Endothelial cell of umbilical vein (primary cell): ENCODE results near the gene ALDOA. TPM values are rescaled to one million over a fixed set of nuclear protein-coding genes. Genes with fewer than 3 reads are reported as not detected.
"Not testable (repeated sequence)": the region's sequence is repeated elsewhere in the genome, so short reads cannot be mapped to it uniquely, and the experiment has no call there.

Experiments
- BruUV-seq: library from RNA; stranded (reverse); fragments of 400-500 nt; replicated peaks from 2 replicates; lab custom pipeline; 2021; lab: Mats Ljungman, UMichigan
- CTCF ChIA-PET: fragments of 300-600, 350-600 bp; sonication (Branson Sonifier 250); formaldehyde crosslinking; loops from one replicate; lab custom pipeline; 2021; ENCODE audit warnings: antibody characterized with exemption, inconsistent platforms; lab: Charles Lee
- POLR2A ChIA-PET: fragments of 300-600, 350-600 bp; sonication (Branson Sonifier 250); formaldehyde crosslinking; loops from one replicate; lab custom pipeline; 2021; ENCODE audit warnings: antibody characterized with exemption, inconsistent platforms; lab: Charles Lee
- DNase-seq: peaks from one replicate; pipeline ENCODE4 v3.0.0-alpha.2; 2011; ENCODE audit warnings: low read depth, low spot score
- FAIRE-seq: peaks from 2 replicates; lab custom pipeline; 2011; peaks lifted over from hg19 to GRCh38; lab: Jason Lieb, UNC
- H2AFZ ChIP-seq: 2 replicates; pipeline ENCODE4 v1.6.0; 2012; ENCODE audit warnings: low read depth, low read length, control low read depth, inconsistent platforms
- H3K27ac ChIP-seq: 2 replicates; pipeline ENCODE4 v1.5.1; 2011; ENCODE audit warnings: low read depth, mild to moderate bottlenecking, control low read depth, low read length, moderate library complexity; ENCODE audit not compliant: insufficient read depth
- H3K27me3 ChIP-seq, 2 experiments: 2 replicates each; pipeline versions ENCODE4 v1.6.0 to v1.6.1; 2011; ENCODE audit warnings: low read length in 2 of 2, mixed read lengths in 1 of 2; ENCODE audit not compliant: control insufficient read depth in 2 of 2, insufficient read depth in 2 of 2
- H3K36me3 ChIP-seq, 2 experiments: 2 replicates in 1 of 2; 3 replicates in 1 of 2; pipeline ENCODE4 v1.5.1; 2011; ENCODE audit warnings: low read length in 2 of 2, mild to moderate bottlenecking in 1 of 2, moderate library complexity in 1 of 2; ENCODE audit not compliant: control insufficient read depth in 2 of 2, insufficient read depth in 2 of 2; ENCODE audit errors: extremely low read depth in 1 of 2
- H3K4me1 ChIP-seq: 3 replicates; pipeline ENCODE4 v1.5.1; 2011; ENCODE audit warnings: mild to moderate bottlenecking, low read length; ENCODE audit not compliant: control insufficient read depth, insufficient read depth; ENCODE audit errors: extremely low read depth
- H3K4me2 ChIP-seq: 2 replicates; pipeline ENCODE4 v1.6.1; 2011; ENCODE audit warnings: low read length, control low read depth, mixed read lengths; ENCODE audit not compliant: insufficient read depth
- H3K4me3 ChIP-seq, 3 experiments: fragments of 200-600 bp in 1 of 3; sonication (generic), shearing (Covaris generic) in 1 of 3; replicated peaks in 1 of 3; 2 replicates each; pipeline ENCODE4 v1.5.1; 2011 to 2016; ENCODE audit warnings: control low read depth in 3 of 3, low read length in 3 of 3, mild to moderate bottlenecking in 2 of 3, inconsistent platforms in 1 of 3, low read depth in 1 of 3, moderate library complexity in 1 of 3; ENCODE audit not compliant: insufficient read depth in 1 of 3
- H3K79me2 ChIP-seq: 2 replicates; pipeline ENCODE4 v1.6.0; 2012; ENCODE audit warnings: low read length, inconsistent platforms; ENCODE audit not compliant: control insufficient read depth, insufficient read depth
- H3K9ac ChIP-seq: replicated peaks from 2 replicates; pipeline ENCODE3; 2011; ENCODE audit warnings: low read length, control low read depth; ENCODE audit not compliant: insufficient read depth; ENCODE audit errors: extremely low read depth
- H3K9me1 ChIP-seq: replicated peaks from 3 replicates; pipeline ENCODE4 v1.6.0; 2011; ENCODE audit warnings: mild to moderate bottlenecking, low read length; ENCODE audit not compliant: control insufficient read depth, insufficient read depth; ENCODE audit errors: extremely low read depth
- H3K9me3 ChIP-seq: replicated peaks from 2 replicates; pipeline ENCODE4 v1.5.1; 2012; ENCODE audit warnings: low read length, inconsistent platforms; ENCODE audit not compliant: control insufficient read depth, insufficient read depth
- H4K20me1 ChIP-seq: replicated peaks from 2 replicates; pipeline ENCODE3; 2011; ENCODE audit warnings: mild to moderate bottlenecking, low read length; ENCODE audit not compliant: control insufficient read depth, insufficient read depth; ENCODE audit errors: extremely low read depth
- dilution Hi-C: fragments of 300-500 bp; cut with MboI; formaldehyde crosslinking; loops from one replicate; pipeline ENCODE4 v1.15.0; 2019; ENCODE audit warnings: low sequenced_read_pairs; ENCODE audit not compliant: extremely low pct_ligation_motif_present
- intact Hi-C: fragments of 100-400 bp; cut with micrococcal nuclease; formaldehyde crosslinking; loops from one replicate; pipeline ENCODE4 v1.10.0; 2022
- polyA plus RNA-seq, 4 experiments: library from polyadenylated mRNA; depleted of rRNA in 3 of 4; stranded (reverse) in 3 of 4; unstranded in 1 of 4; fragments of >200 nt; gene quantifications; 2 replicates each; pipeline versions ENCODE4 v1.2.1 to v1.2.3, GENCODE V29; 2011 to 2012; ENCODE audit warnings: missing spikeins in 1 of 4
- total RNA-seq: library from RNA; stranded (reverse); gene quantifications from 2 replicates; pipeline ENCODE4 v1.2.3, GENCODE V29; 2021
- TF ChIP-seq, protein P1 (sequence below): IDR thresholded peaks from 2 replicates; pipeline ENCODE4 v1.6.1; 2011; ENCODE audit not compliant: insufficient read depth, insufficient read length

The ALDOA gene
- total and polyA plus RNA-seq, 2 donors (not counting 3 experiments of a cell fraction or from before 2014, with no cell fraction given), result 871 to 1,114 TPM

DNA sequence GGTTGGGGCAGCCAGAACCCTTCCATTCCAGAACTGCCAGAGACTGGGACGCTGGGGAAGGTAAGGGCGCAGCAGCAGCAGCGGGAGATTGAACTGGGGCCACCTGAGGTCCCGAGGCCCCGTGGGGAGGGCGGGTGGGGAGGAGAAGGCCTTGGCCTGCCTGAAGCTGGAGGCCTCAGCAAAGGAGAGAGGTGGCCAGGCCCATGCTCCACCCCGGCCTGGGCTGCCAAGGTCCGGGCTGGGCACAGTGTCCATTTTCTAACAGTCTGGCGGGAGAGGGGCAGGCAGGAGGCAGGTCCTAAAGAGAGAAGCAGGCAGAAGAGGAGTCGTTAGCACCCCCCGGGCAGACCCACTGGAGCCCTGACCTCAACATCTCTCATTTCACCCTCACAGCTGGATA, 48.9 kb downstream of the ALDOA start:
- no peak overlapping the region for H2AFZ ChIP-seq
- no peak overlapping the region for H3K4me3 ChIP-seq
- no peaks in the 10 kb centered on the region for H3K9me1 ChIP-seq
- H3K27me3 ChIP-seq, result no peaks in the 10 kb centered on the region
- H3K36me3 ChIP-seq, result peaks cover 16 to 52% of the 10 kb centered on the region in 2 experiments
- POLR2A ChIA-PET, result interaction anchor here (0.6 kb wide), 1 partner anchor 291 kb away, joined by 4 read pairs; no protein-coding TSS in a partner anchor
- no peaks in the 10 kb centered on the region for H3K4me1 ChIP-seq
- H3K9me3 ChIP-seq, result no peaks in the 10 kb centered on the region
- dilution Hi-C loops, result no loop called here
- no peak for FAIRE-seq
- no peak overlapping the region for H3K9ac ChIP-seq
- H3K79me2 ChIP-seq, result no peaks in the 10 kb centered on the region
- DNase-seq, result no peak
- no TSS peak for BruUV-seq
- CTCF ChIA-PET, result interaction anchor here (1.1 to 2.5 kb wide), 3 partner anchors 22 to 295 kb away, joined by 3 to 9 read pairs (median 5); no protein-coding TSS in a partner anchor
- H3K4me2 ChIP-seq, result no peak overlapping the region
- intact Hi-C loops, result no loop called here
- TF ChIP-seq, protein P1, sequence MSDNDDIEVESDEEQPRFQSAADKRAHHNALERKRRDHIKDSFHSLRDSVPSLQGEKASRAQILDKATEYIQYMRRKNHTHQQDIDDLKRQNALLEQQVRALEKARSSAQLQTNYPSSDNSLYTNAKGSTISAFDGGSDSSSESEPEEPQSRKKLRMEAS, result no peak
- no peak overlapping the region for H3K27ac ChIP-seq
- H4K20me1 ChIP-seq, result no peaks in the 10 kb centered on the region

DNA sequence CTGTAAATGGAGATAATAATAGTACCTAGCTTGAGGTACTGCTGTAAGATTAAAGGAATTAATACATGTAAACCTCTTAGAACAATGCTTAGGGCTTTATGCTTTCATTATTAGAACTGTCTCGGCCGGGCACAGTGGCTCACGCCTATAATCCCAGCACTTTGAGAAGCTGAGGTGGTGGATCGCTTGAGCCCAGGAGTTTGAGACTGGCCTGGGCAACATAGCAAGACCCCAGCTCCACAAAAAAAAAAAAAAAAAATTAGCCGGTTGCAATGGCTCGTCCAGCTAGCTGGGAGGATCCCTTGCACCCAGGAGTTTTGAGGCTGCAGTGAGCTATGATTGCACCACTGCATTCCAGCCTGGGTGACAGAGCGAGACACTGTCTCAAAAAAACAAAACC, 49.3 kb downstream of the ALDOA start:
- H3K27ac ChIP-seq, H3K4me3 ChIP-seq, H3K4me2 ChIP-seq, FAIRE-seq, DNase-seq, H3K4me1 ChIP-seq, POLR2A ChIA-PET, H3K27me3 ChIP-seq, intact Hi-C loops, H4K20me1 ChIP-seq, H3K9me3 ChIP-seq, H3K79me2 ChIP-seq, dilution Hi-C loops, H3K9ac ChIP-seq, BruUV-seq, H3K9me1 ChIP-seq, H2AFZ ChIP-seq: not testable (repeated sequence)
- CTCF ChIA-PET, result interaction anchor here (1.5 to 2.5 kb wide), 2 partner anchors 22 to 295 kb away, joined by 5 to 9 read pairs; no protein-coding TSS in a partner anchor
- H3K36me3 ChIP-seq, result peaks cover 20 to 50% of the 10 kb centered on the region in 2 experiments
